Sigmoid colon (tissue), 4 donors: ENCODE data around the gene CACHD1.

Experiments used
- CTCF ChIP-seq, 4 experiments: fragments of 450-650 bp in 3 of 4; fragments of 200-600 bp in 1 of 4; IDR thresholded peaks; one replicate each; pipeline ENCODE4 v1.5.1; 2016 to 2019; ENCODE audit warnings: antibody characterized with exemption in 4 of 4, mild to moderate bottlenecking in 3 of 4, moderate library complexity in 2 of 4
- POLR2A ChIP-seq, 2 donors: fragments of 450-650 bp; IDR thresholded peaks; one replicate each; pipeline ENCODE4 v1.6.1; 2016; ENCODE audit warnings: antibody characterized with exemption in 2 of 2, mild to moderate bottlenecking in 2 of 2, moderate library complexity in 2 of 2
- POLR2AphosphoS5 ChIP-seq, 4 donors: sonication (generic); formaldehyde crosslinking; IDR thresholded peaks; one replicate each; pipeline ENCODE4 v1.6.1; 2017; ENCODE audit warnings: antibody characterized with exemption in 4 of 4

- TF ChIP-seq CTCF (IDR thresholded peaks at IDR 0.05) (no peak), POLR2A (IDR thresholded peaks at IDR 0.05) (no peak), POLR2AphosphoS5 (IDR thresholded peaks at IDR 0.05) (no peak)
Observed at GRCh38 chr1:64715186-64715585, 245.3 kb downstream of the CACHD1 start.
